Panc1 (cell line): ENCODE measurements around the gene UGT1A1.

Source experiments
- CTCF ChIP-seq: fragments of 450-650 bp; IDR thresholded peaks from 2 replicates; pipeline ENCODE4 v1.5.1; 2017; ENCODE audit warnings: mild to moderate bottlenecking
- POLR2AphosphoS5 ChIP-seq: IDR thresholded peaks from 2 replicates; pipeline ENCODE4 v1.6.1; 2012; ENCODE audit warnings: mild to moderate bottlenecking, low read depth, low read length, moderate library complexity
- REST ChIP-seq, 2 experiments: IDR thresholded peaks; 2 replicates each; pipeline ENCODE4 v1.6.1; 2011 to 2012; ENCODE audit warnings: low read depth in 2 of 2, control low read depth in 1 of 2, low read length in 1 of 2, mild to moderate bottlenecking in 1 of 2, moderate library complexity in 1 of 2; ENCODE audit not compliant: insufficient read depth in 1 of 2
- SIN3A ChIP-seq: IDR thresholded peaks from 2 replicates; pipeline ENCODE4 v1.6.1; 2012; ENCODE audit warnings: low read depth, mild to moderate bottlenecking, low read length, moderate library complexity, borderline replicate concordance; ENCODE audit not compliant: insufficient read depth
- TCF7L2 ChIP-seq: IDR thresholded peaks from 2 replicates; pipeline ENCODE4 v1.6.1; 2011; ENCODE audit warnings: mild to moderate bottlenecking, low read depth, low read length, inconsistent platforms

GRCh38 chr2:233800208-233800607 lies 40.1 kb downstream of the UGT1A1 start:
- TF ChIP-seq CTCF, result no peak
- no peak for TF ChIP-seq REST (IDR thresholded peaks at IDR 0.05; ENCODE audit: insufficient read depth in 1 of 2, low read depth in 2 of 2, low read length in 1 of 2)
- no peak for TF ChIP-seq POLR2AphosphoS5
- no peak for TF ChIP-seq TCF7L2
- TF ChIP-seq SIN3A, result no peak
